RPMI8226 (cell line): Measurements from ENCODE around the gene CTXN1.

Experiments
- DNase-seq: peaks from one replicate; pipeline ENCODE4 v3.0.0-alpha.2; 2015

The CTXN1 gene

DNA sequence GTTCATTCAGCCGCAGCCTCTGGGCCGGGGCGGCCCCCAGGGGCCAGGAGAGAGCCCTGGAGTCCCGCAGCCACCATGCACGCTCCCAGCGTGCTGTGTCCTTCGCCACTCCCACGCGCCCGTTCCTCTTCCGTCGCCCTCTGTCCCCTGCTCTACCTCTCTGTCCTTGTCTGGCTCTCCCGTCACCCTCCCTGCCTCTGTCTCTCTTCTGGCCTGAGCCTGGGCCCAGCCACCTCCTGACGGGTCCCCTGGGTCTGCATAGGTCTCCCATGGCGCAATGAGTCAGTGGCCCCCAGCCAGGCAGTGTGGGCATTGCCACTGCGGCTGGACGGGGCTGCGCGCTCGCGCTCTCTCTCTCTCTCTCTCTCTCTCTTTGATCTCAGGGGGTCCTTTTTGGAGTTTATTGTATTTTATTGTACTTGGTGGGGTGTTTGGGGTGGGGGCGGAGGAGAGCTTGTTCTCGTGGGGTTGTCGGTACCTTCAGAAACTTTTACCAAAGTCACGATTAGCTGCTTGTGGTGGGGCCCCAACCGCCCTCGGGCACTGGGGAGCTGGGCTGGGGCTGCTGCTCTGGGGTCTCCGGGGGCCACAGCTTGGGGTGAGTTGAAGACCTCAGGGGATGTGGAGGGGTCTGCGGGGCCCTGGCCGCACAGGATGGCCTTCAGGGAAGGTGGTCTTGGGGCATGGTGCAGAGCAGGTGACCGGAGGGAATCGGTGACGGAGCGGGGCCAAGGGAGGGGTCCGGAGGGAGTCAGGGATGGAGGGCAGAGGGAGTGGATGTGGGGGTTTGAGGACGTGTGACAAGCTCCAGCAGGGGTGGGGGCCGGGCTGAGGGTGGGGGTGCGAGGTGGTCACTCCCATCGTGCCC, 13.0 kb downstream of the CTXN1 start:
- DNase-seq = no peak

- no peak for DNase-seq
Measured at GRCh38 chr19:7912144-7912696, 13.7 kb downstream of the CTXN1 start.

- no peak for DNase-seq
Measured at GRCh38 chr19:7911508-7912143, 14.3 kb downstream of the CTXN1 start.

GRCh38 chr19:7910321-7911161, 15.4 kb downstream of the CTXN1 start:
- no peak for DNase-seq

DNA sequence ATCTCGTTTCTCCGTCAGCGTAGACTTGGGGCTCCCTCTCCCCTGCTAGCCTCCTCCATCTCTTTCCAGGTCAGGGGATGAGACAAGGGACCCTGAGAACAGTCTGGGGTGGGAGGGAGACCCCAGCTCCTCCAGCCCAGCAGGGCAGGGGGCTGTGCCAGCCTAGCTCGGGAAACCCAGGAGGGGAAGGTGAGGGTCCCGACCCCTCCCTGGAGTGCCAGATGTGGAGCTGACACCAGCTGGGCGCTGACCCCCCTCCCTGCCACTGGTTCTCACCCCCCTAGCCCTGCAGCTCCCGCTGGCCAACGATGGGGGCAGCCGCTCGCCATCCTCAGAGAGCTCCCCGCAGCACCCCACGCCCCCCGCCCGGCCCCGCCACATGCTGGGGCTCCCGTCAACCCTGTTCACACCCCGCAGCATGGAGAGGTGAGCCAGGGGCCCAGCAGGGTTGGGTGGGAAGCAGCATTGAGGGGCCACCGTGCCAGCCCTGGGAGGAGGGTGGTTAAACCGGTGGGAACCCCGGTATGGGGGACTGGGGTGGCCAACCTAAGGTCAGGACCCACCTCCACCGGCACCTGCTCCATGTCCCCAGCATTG, 16.4 kb downstream of the CTXN1 start:
- no peak for DNase-seq

DNA sequence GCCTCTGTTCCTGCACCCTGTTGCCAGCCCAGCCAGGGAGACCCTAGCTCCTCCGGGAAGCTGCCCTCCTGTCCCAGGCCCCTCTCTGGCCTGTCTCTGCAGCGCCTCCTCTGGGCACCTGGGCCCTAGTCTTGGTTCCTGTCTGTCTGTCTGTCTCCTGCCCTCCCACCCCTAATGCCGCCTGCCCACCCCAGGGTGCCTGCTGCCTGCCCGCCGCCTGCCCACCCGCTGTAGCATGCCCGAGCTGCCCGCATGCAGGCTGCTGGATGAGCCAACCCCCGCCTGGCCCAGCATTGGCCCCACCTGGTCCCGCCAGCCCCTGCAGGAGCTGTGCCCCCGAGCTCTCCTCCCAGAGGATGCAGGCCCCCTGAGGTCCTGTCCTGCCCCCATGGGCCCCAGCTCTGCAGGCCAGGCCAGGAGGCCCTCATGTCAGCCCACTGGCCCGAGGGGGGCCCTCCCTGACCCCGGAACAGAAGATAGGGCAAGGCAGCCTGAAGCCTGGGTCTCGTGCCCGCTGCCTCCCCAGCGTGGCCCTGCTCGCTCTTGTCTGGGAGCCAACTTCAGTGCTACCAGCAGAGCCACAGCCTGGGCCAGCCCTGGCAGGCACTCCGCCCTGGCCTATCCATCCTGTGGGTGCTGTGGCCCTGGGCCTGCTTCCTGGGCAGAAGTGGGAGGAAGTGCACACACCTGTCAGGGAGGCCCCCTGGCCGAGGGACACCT, 17.0 kb downstream of the CTXN1 start:
- DNase-seq = no peak

- DNase-seq = no peak
Measured at GRCh38 chr19:7908078-7908699, 17.7 kb downstream of the CTXN1 start.

DNA sequence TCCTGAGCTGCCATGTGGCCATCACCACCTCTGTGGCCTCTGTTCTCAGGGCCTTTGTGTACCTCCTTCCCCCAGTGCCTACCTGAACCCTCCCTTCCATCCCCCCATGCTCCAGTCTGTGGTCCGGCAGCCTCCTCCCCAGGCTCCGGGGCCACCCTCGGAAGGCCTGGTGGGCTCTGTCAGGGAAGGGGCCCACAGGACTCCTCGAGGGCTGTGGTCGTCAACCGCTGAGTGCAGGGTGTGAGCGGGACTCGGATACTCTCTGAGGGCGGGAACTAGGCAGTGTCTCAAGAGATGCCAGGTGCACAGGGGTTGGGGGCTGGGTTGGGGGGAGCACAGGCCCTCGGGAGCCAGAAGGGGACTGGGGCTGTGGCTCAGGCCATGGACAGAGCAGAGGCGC, 18.4 kb downstream of the CTXN1 start:
- no peak for DNase-seq

DNA sequence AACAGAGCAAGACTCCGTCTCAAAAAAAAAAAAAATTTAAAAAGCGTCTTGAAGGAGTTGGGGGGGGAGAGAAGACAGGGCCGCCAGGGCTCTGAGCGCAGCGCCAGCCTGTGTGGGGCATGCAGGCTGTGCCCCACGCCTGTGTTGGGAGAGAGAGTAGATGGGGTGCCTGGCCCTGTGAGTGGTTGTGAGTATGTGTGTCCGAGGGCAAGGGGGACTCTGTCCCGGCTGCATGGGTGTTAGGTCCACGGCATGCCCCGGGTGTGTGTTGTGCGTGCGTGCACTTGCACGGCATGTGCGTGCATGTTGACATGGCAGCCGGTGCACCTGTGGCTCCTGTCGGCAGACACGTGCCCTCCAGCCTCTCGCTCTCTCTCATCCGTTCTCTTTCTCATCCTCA, 18.8 kb downstream of the CTXN1 start:
- DNase-seq = no peak

GRCh38 chr19:7905859-7906258, 20.1 kb downstream of the CTXN1 start:
- DNase-seq = no peak

DNA sequence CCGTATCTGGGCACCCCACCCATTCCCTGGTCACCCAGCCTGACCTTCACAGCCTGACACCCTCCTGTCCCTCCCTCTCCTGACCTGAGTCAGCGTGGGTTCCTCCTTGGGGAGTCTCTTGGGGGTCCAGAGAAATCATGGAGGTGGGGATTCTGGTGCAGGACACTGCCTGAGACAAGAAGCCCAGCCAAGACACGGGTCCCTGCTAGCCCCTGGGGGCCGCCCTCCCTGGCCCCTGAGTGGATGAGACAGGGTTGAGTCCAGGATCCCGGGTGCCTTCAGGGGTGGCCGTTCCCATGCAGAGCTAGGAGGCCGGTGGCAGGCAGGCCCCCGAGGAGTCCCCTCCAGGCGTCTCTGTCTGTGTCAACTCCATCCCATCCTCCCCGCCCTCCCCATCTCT, 20.7 kb downstream of the CTXN1 start:
- no peak for DNase-seq

DNA sequence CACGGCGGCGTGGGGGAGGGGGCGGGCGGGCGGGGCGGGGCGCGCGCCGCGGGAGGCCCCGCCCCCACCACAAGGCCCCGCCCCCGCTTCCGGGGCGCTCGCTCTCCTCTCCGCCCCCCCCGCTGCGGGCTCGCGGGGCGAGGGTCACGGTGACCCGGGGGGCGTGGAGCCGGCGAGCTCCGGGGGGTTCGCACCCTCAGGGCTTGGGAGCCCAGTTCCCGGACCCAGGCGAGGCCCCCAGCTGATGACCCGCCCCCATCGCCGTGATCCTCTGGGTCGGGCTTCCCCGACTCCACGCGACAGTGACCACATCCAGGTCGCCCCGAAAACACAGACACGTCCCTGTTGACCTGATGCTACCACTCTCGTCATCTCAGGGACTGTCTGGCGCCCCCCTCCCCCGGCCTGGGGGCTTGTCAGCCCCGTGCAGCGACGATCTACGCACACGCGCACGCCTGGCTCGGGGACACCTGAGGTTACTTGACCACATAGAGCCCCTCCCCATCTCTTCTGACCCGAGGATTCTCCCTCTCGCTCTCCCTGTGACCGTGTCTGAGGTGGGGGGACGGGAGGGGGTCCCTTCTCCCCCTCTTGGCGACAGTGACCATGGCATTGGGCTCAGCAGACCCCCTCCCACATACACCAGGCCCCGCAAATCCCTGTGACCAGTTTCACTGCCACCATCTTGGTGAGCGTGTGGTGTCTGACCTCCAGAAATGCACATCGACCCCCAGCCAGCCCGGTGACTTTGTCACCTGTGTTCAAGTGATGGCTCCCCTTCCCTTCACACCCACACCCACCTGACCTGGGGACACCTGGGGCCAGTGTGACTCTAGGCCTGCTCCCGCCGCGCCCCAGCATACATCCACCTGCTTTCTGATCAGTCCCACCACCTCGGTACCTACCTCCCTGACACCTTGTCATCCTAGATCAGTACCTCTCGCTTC, 21.6 kb downstream of the CTXN1 start:
- DNase-seq = peak; percentile 63

GRCh38 chr19:7903244-7904073, 22.5 kb downstream of the CTXN1 start, which contains the start of gene MAP2K7:
Gene MAP2K7 (plus strand): TSS chr19:7903877. CDS start chr19:7903945, 68 bp downstream.
- DNase-seq = peak; percentile 100

DNA sequence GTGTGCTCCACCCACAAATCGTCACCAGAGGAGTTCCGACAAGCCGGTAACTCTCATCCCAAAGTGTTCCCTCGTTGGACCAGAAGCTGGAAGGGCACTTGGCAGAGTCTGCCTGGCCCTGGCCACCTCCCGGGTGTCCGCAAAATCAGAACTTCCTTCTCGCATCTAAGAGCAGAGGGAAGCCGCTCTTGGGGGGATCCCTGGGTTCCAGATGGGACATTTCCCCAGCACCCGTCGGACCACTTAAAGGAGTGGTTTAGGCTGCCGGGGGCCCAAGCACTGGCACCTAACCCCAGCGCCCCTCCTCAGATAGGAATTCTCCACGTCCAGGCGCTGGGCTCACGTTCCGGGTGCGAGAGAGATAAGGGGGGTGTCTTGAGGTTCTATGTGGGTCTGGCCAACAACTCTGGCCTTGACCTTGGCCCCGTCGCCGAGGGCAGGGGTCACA, 23.1 kb downstream of the CTXN1 start:
- no peak for DNase-seq

- DNase-seq = no peak
Measured at GRCh38 chr19:7901337-7901736, 24.6 kb downstream of the CTXN1 start.

DNA sequence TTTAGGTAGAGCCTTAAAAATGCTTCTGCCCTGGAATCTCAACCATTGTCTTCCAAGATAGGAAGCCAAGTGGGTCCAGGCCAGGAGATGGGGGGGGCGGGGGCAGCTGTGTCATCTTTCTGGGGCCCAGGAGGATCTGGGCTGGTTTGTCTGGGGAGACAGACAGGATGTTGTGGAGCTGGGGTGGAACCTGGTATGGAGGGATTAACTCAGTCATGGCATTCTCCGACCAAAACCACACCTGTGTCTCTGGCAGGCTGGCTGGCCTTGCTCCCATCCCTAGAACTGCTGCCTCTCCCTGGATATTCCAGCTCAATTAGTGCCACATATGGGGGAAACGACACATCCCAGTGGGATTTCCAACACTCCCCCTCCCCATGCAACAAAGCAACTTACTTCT, 25.0 kb downstream of the CTXN1 start:
- DNase-seq = no peak

- DNase-seq = no peak
Measured at GRCh38 chr19:7900401-7900870, 25.5 kb downstream of the CTXN1 start.

- DNase-seq = no peak
Measured at GRCh38 chr19:7899751-7900378, 26.1 kb downstream of the CTXN1 start.

DNA sequence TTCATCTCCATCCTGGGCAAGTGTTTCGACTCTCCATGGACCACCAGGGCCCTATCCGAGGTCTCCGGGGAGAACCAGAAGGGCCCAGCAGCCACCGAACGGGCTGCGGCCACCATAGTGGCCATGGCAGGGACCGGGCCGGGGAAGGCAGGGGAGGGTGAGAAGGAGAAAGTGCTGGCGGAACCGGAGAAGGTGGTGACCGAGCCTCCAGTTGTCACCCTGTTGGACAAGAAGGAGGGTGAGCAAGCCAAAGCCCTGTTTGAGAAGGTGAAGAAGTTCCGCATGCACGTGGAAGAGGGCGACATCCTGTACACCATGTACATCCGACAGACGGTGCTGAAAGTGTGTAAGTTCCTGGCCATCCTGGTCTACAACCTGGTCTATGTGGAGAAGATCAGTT, 27.0 kb downstream of the CTXN1 start:
- no peak for DNase-seq
